Prostate gland (tissue), 2 donors: ENCODE data around the gene MINDY2. TPM values are rescaled to one million over a fixed set of nuclear protein-coding genes. Genes with fewer than 3 reads are reported as not detected.

Source experiments
- DNase-seq: peaks from one replicate; pipeline ENCODE4 v3.0.0-alpha.2; 2019; ENCODE audit warnings: low spot score
- H3K27ac ChIP-seq, 2 donors: fragments of 200-600 bp; sonication (generic); 2 replicates each; pipeline ENCODE4 v1.5.1; 2017 to 2019
- H3K27me3 ChIP-seq: fragments of 200-600 bp; sonication (generic); replicated peaks from 2 replicates; pipeline ENCODE4 v1.5.1; 2019; ENCODE audit not compliant: insufficient read depth
- H3K36me3 ChIP-seq, 2 donors: fragments of 200-600 bp; sonication (generic); 1 replicate in 1 of 2; 2 replicates in 1 of 2; pipeline versions ENCODE4 v1.5.1 to v1.8.1; 2017 to 2019
- H3K4me1 ChIP-seq: fragments of 200-600 bp; sonication (generic); replicated peaks from 2 replicates; pipeline ENCODE4 v1.5.1; 2019
- H3K4me3 ChIP-seq, 2 donors: fragments of 200-600 bp; sonication (generic); 2 replicates each; pipeline ENCODE4 v1.5.1; 2017 to 2019
- H3K9me3 ChIP-seq: fragments of 200-600 bp; sonication (generic); 2 replicates; pipeline ENCODE4 v1.5.1; 2017
- POLR2A ChIP-seq: fragments of 450-650 bp; IDR thresholded peaks from one replicate; pipeline ENCODE4 v1.6.1; 2016; ENCODE audit warnings: antibody characterized with exemption, mild to moderate bottlenecking
- POLR2AphosphoS5 ChIP-seq: sonication (generic); formaldehyde crosslinking; IDR thresholded peaks from one replicate; pipeline ENCODE4 v1.6.1; 2017; ENCODE audit warnings: antibody characterized with exemption
- WGBS: methylation state at CpG from one replicate; pipeline ENCODE4 v1.1.5; 2018; 5-methylcytosine and 5-hydroxymethylcytosine counted together
- intact Hi-C: fragments of 100-400 bp; cut with DNase I; formaldehyde crosslinking; loops from one replicate; pipeline ENCODE4 v1.14.2; 2022
- total RNA-seq, 2 donors: library from RNA; depleted of rRNA; stranded (reverse); fragments of >200 nt; gene quantifications; one replicate each; pipeline ENCODE4 v1.1.0, GENCODE V29; 2016
- TF ChIP-seq, protein P1 (sequence below), 4 experiments: fragments of 200-600 bp in 2 of 4; fragments of 450-650 bp in 2 of 4; sonication (generic) in 2 of 4; IDR thresholded peaks; 1 replicate in 3 of 4; 2 replicates in 1 of 4; pipeline ENCODE4 v1.5.1; 2016 to 2019; ENCODE audit warnings: antibody characterized with exemption in 4 of 4, mild to moderate bottlenecking in 2 of 4, moderate library complexity in 2 of 4

Gene MINDY2
- total RNA-seq, 2 donors from 2014 or later, result 14.3 to 22.9 TPM

DNA sequence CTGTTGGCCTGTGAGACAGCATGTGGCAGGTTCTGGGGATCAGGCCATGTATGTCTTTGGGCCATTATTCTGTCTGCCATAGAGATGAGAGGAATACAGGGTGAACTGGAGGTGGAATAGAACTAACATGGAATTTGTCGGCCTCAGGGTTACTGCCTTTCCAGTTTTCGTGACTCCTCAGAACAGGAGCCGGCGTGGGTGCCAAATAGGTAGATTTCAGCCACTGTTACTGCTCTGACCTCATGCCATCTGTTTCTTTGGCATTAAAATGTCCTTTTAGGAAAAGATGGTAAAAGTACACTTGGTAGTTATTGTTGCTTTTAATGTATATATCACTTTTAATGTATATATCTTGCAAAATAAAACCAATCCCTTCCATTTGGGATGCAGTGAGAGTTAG, 96.8 kb downstream of the MINDY2 start:
- no peaks in the 10 kb centered on the region for H3K9me3 ChIP-seq
- 93% methylated on average over 4 of the region's 4 CpGs for WGBS
- no peak for DNase-seq
- no peaks in the 10 kb centered on the region for H3K4me1 ChIP-seq
- H3K4me3 ChIP-seq, result no peak overlapping the region
- intact Hi-C loops, result no loop called here
- H3K27me3 ChIP-seq, result no peaks in the 10 kb centered on the region
- H3K27ac ChIP-seq, result no peak overlapping the region
- TF ChIP-seq POLR2AphosphoS5 (no peak), POLR2A (no peak)
- TF ChIP-seq, protein P1, sequence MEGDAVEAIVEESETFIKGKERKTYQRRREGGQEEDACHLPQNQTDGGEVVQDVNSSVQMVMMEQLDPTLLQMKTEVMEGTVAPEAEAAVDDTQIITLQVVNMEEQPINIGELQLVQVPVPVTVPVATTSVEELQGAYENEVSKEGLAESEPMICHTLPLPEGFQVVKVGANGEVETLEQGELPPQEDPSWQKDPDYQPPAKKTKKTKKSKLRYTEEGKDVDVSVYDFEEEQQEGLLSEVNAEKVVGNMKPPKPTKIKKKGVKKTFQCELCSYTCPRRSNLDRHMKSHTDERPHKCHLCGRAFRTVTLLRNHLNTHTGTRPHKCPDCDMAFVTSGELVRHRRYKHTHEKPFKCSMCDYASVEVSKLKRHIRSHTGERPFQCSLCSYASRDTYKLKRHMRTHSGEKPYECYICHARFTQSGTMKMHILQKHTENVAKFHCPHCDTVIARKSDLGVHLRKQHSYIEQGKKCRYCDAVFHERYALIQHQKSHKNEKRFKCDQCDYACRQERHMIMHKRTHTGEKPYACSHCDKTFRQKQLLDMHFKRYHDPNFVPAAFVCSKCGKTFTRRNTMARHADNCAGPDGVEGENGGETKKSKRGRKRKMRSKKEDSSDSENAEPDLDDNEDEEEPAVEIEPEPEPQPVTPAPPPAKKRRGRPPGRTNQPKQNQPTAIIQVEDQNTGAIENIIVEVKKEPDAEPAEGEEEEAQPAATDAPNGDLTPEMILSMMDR (IDR thresholded peaks at IDR 0.05), result no peak
- H3K36me3 ChIP-seq, result no peaks in the 10 kb centered on the region

DNA sequence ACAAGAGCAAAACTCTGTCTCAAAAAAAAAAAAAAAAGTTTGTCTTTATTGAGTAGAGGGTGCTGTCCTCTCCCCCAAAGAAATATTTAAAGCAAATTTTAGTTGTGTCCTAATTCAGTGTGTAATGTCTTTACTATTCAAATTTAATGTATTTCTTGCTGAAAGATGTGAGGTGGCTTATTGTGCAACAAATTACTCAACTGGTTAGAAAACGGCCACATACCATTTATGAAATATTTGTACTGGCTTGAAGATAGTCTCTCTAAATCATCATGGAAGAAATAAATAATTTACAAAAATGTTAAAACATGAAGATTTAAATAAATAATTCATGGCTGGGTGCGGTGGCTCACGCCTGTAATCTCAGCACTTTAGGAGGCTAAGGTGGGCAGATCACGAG, 99.3 kb downstream of the MINDY2 start:
- no peaks in the 10 kb centered on the region for H3K27me3 ChIP-seq
- no peaks in the 10 kb centered on the region for H3K36me3 ChIP-seq
- intact Hi-C loops, result no loop called here
- TF ChIP-seq, protein P1 (IDR thresholded peaks at IDR 0.05), result no peak
- TF ChIP-seq POLR2A (no peak), POLR2AphosphoS5 (no peak)
- no peak for DNase-seq
- no peak overlapping the region for H3K27ac ChIP-seq
- no peaks in the 10 kb centered on the region for H3K4me1 ChIP-seq
- 89% methylated on average over 4 of the region's 4 CpGs for WGBS
- no peaks in the 10 kb centered on the region for H3K9me3 ChIP-seq
- H3K4me3 ChIP-seq, result no peak overlapping the region

DNA sequence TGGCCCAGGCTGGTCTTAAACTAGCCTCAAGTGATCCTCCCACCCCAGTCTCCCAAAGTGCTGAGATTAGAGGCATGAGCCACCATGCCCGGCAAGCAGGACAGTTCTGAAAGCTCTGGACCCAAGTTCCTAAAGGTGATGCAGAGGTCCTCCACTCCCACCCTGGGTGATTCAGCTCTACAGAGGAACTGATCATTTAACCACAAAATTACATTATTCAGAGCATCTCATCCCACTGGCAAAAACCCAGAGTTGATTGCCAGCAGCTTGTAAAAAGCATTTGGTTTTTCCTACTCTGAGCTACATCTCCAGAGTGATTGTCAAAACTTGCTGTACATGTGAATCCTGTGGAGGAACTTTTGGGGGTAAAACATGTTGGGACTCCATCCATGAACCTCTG, 102.2 kb downstream of the MINDY2 start:
- TF ChIP-seq, protein P1 (IDR thresholded peaks at IDR 0.05), result no peak
- no peak for TF ChIP-seq POLR2AphosphoS5
- no peak for TF ChIP-seq POLR2A
- H3K36me3 ChIP-seq, result no peaks in the 10 kb centered on the region
- intact Hi-C loops, result no loop called here
- H3K4me3 ChIP-seq, result no peak overlapping the region
- H3K4me1 ChIP-seq, result no peaks in the 10 kb centered on the region
- no peaks in the 10 kb centered on the region for H3K9me3 ChIP-seq
- WGBS, result 87% methylated on average over 1 of the region's 1 CpG
- no peak for DNase-seq
- H3K27me3 ChIP-seq, result no peaks in the 10 kb centered on the region
- H3K27ac ChIP-seq, result no peak overlapping the region

DNA sequence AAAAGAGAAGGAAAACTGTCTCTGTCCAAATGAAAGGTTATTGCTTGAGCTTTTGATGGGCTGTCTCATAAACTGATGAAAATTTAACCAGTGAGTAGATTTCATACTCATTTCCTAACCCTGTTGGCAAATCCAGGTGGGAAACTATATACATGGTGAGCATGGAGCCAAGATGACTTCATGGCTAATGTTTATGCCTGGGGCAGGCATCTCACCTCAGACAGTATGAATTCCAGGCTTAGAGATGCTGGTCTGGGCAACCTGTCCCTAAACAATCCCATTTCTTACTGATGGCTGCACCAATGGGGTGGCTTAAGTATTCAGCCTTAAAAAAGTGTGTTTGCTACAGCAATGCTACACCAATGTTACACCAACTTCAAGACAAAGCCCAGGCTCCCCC, 104.2 kb downstream of the MINDY2 start:
- DNase-seq, result no peak
- intact Hi-C loops, result no loop called here
- Histone ChIP-seq H3K9me3 (no peaks in the 10 kb centered on the region), H3K4me1 (no peaks in the 10 kb centered on the region), H3K27ac (no peak overlapping the region), H3K36me3 (peaks cover 0 to 14% of the 10 kb centered on the region in 2 donors), H3K27me3 (no peaks in the 10 kb centered on the region), H3K4me3 (no peak overlapping the region)
- no peak for TF ChIP-seq POLR2A
- TF ChIP-seq, protein P1 (IDR thresholded peaks at IDR 0.05), result no peak
- TF ChIP-seq POLR2AphosphoS5, result no peak

DNA sequence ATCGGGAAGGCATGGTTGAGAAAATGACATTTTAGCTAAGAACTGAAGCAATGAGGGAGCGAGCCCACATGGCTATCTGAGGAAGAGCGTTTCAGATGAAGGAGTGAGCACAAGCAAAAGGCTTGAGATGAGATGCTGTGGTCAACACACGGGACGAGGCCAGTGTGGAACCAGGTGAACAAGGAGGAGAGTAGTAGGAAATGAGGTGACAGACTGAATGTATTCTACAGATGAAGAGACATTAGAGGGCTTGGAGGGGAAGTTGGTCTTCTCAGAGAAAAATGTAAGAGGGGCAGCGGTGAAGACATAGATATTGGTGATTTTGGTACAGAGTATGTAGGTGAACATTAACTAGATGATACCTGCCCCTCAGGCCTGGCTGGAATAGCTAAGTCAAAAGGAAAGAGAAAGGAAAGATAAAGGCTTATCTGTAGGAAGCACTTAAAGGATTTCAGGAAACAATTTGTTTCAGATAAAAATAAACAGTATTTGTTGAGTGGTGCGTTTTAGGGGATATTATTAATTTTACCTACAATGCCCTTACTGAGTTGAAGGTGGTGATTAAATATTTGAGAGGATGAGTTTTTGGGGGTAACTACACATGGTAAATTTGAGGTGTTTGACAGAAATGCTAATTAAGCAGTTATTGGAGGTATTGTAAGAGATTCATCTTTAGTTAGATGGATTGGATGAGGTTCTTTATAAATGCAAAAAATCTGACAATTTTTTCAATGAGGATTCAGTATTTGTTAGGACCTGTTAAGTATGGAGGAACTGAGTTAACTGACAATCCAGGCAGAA, 105.4 kb downstream of the MINDY2 start:
- Histone ChIP-seq H3K9me3 (no peaks in the 10 kb centered on the region), H3K27me3 (no peaks in the 10 kb centered on the region), H3K4me1 (no peaks in the 10 kb centered on the region), H3K4me3 (no peak overlapping the region), H3K36me3 (peaks cover 0 to 17% of the 10 kb centered on the region in 2 donors), H3K27ac (no peak overlapping the region)
- no peak for DNase-seq
- TF ChIP-seq POLR2AphosphoS5, result no peak
- TF ChIP-seq POLR2A, result no peak
- TF ChIP-seq, protein P1 (IDR thresholded peaks at IDR 0.05), result no peak
- intact Hi-C loops, result no loop called here
- WGBS, result 86% methylated on average over 7 of the region's 7 CpGs
